Breast epithelium (tissue), 4 donors: ENCODE data around the gene RCVRN. TPM values are rescaled to one million over a fixed set of nuclear protein-coding genes. Genes with fewer than 3 reads are reported as not detected.
A peak's percentile ranks its signal among the peaks of the same experiment; 100 is the strongest.
"Not testable (repeated sequence)": the region's sequence is repeated elsewhere in the genome, so short reads cannot be mapped to it uniquely, and the experiment has no call there.

Experiments used
- DNase-seq, 2 donors: peaks; one replicate each; pipeline ENCODE4 v3.0.0-alpha.2; 2019; ENCODE audit warnings: low spot score in 2 of 2
- H3K27ac ChIP-seq, 2 donors: fragments of 200-600 bp; sonication (generic) in 1 of 2; one replicate each; pipeline ENCODE4 v1.5.1; 2016 to 2019; ENCODE audit warnings: mild to moderate bottlenecking in 1 of 2
- H3K27me3 ChIP-seq, 2 donors: fragments of 200-600 bp; sonication (generic) in 1 of 2; one replicate each; pipeline versions ENCODE4 v1.5.1 to v1.6.0; 2017 to 2019; ENCODE audit warnings: control low read depth in 1 of 2, mild to moderate bottlenecking in 1 of 2
- H3K36me3 ChIP-seq: fragments of 200-600 bp; one replicate; pipeline ENCODE4 v1.5.1; 2019
- H3K4me1 ChIP-seq, 2 donors: fragments of 200-600 bp; sonication (generic); one replicate each; pipeline ENCODE4 v1.5.1; 2016 to 2019; ENCODE audit warnings: control low read depth in 1 of 2
- H3K4me3 ChIP-seq, 3 donors: fragments of 200-600 bp; sonication (generic); 1 replicate in 2 of 3; 2 replicates in 1 of 3; pipeline ENCODE4 v1.5.1; 2016 to 2019; ENCODE audit warnings: mild to moderate bottlenecking in 3 of 3, moderate library complexity in 2 of 3
- H3K9me3 ChIP-seq, 2 donors: fragments of 200-600 bp; sonication (generic) in 1 of 2; one replicate each; pipeline ENCODE4 v1.5.1; 2016 to 2019; ENCODE audit warnings: control low read depth in 1 of 2
- CTCF ChIP-seq, 3 donors: fragments of 450-650 bp; IDR thresholded peaks; one replicate each; pipeline ENCODE4 v1.5.1; 2016 to 2017; ENCODE audit warnings: antibody characterized with exemption in 3 of 3, mild to moderate bottlenecking in 3 of 3, moderate library complexity in 3 of 3
- POLR2A ChIP-seq: fragments of 450-650 bp; IDR thresholded peaks from one replicate; pipeline ENCODE4 v1.6.1; 2016; ENCODE audit warnings: antibody characterized with exemption, mild to moderate bottlenecking, moderate library complexity
- POLR2AphosphoS5 ChIP-seq, 3 donors: sonication (generic); formaldehyde crosslinking; IDR thresholded peaks; one replicate each; pipeline ENCODE4 v1.6.1; 2017; ENCODE audit warnings: antibody characterized with exemption in 3 of 3
- intact Hi-C: fragments of 100-400 bp; cut with DNase I; formaldehyde crosslinking; loops from one replicate; pipeline ENCODE4 v1.15.1; 2023; ENCODE audit warnings: low total_unique reads
- total RNA-seq, 3 donors: library from RNA; depleted of rRNA; stranded (reverse); fragments of >200 nt; gene quantifications; one replicate each; pipeline ENCODE4 v1.1.0, GENCODE V29; 2016

RCVRN gene
- total RNA-seq, 3 donors from 2014 or later = 0.15 to 0.66 (median 0.32) TPM

GRCh38 chr17:9925457-9925856, 20.4 kb upstream of the RCVRN start:
- H3K9me3 ChIP-seq = no peaks in the 10 kb centered on the region
- no peaks in the 10 kb centered on the region for H3K27me3 ChIP-seq
- DNase-seq = no peak
- peak overlapping the region in 1 of 2 donors; percentile 32 for H3K27ac ChIP-seq
- TF ChIP-seq POLR2A (no peak), CTCF (IDR thresholded peaks at IDR 0.05) (no peak), POLR2AphosphoS5 (IDR thresholded peaks at IDR 0.05) (no peak)
- no peak overlapping the region for H3K4me3 ChIP-seq
- intact Hi-C loops = no loop called here
- no peaks in the 10 kb centered on the region for H3K4me1 ChIP-seq
- H3K36me3 ChIP-seq = no peaks in the 10 kb centered on the region

GRCh38 chr17:9924735-9925191, 19.7 kb upstream of the RCVRN start:
- no peak for DNase-seq
- TF ChIP-seq CTCF (IDR thresholded peaks at IDR 0.05) = peak; percentile 81 to 91 (median 87)
- no peak for TF ChIP-seq POLR2A
- peak in 1 of 3 donors; percentile 39 for TF ChIP-seq POLR2AphosphoS5 (IDR thresholded peaks at IDR 0.05)
- no peaks in the 10 kb centered on the region for H3K9me3 ChIP-seq
- intact Hi-C loops = no loop called here
- H3K27me3 ChIP-seq = no peaks in the 10 kb centered on the region
- H3K4me1 ChIP-seq = no peaks in the 10 kb centered on the region
- peak overlapping the region in 1 of 2 donors; percentile 32 for H3K27ac ChIP-seq
- H3K4me3 ChIP-seq = no peak overlapping the region
- no peaks in the 10 kb centered on the region for H3K36me3 ChIP-seq

GRCh38 chr17:9922012-9922848, 17.2 kb upstream of the RCVRN start:
- no peak for TF ChIP-seq POLR2AphosphoS5 (IDR thresholded peaks at IDR 0.05)
- no peak for TF ChIP-seq POLR2A
- no peak for TF ChIP-seq CTCF (IDR thresholded peaks at IDR 0.05)
- Histone ChIP-seq H3K27ac (no peak overlapping the region), H3K4me3 (no peak overlapping the region), H3K4me1 (no peaks in the 10 kb centered on the region), H3K27me3 (no peaks in the 10 kb centered on the region), H3K9me3 (no peaks in the 10 kb centered on the region), H3K36me3 (no peaks in the 10 kb centered on the region)
- DNase-seq = no peak
- intact Hi-C loops = no loop called here

- H3K27me3 ChIP-seq, H3K27ac ChIP-seq, H3K9me3 ChIP-seq, H3K4me3 ChIP-seq, H3K36me3 ChIP-seq, intact Hi-C loops, H3K4me1 ChIP-seq, DNase-seq: not testable (repeated sequence)
Measured at GRCh38 chr17:9921216-9921615, 16.1 kb upstream of the RCVRN start.

GRCh38 chr17:9918804-9919352, 13.8 kb upstream of the RCVRN start:
- no peak for DNase-seq
- intact Hi-C loops = no loop called here
- Histone ChIP-seq H3K27ac (peak overlapping the region in 1 of 2 donors; percentile 12), H3K36me3 (no peaks in the 10 kb centered on the region), H3K9me3 (no peaks in the 10 kb centered on the region), H3K4me1 (no peaks in the 10 kb centered on the region), H3K4me3 (no peak overlapping the region), H3K27me3 (no peaks in the 10 kb centered on the region)
- TF ChIP-seq CTCF (IDR thresholded peaks at IDR 0.05) (no peak), POLR2A (no peak), POLR2AphosphoS5 (IDR thresholded peaks at IDR 0.05) (no peak)
